D721Med (cell line): ENCODE results near the gene POLR3B.

ENCODE experiments used
- DNase-seq: peaks from one replicate; pipeline ENCODE4 v3.0.0; 2011; ENCODE audit warnings: low spot score; ENCODE audit not compliant: insufficient read length
- FAIRE-seq: peaks from 2 replicates; lab custom pipeline; 2011; peaks lifted over from hg19 to GRCh38; lab: Jason Lieb, UNC
- CTCF ChIP-seq: IDR thresholded peaks from 2 replicates; pipeline ENCODE4 v1.5.1; 2012; ENCODE audit warnings: mild to moderate bottlenecking, control low read depth; ENCODE audit not compliant: insufficient read depth; ENCODE audit errors: missing control alignments

POLR3B gene

GRCh38 chr12:106344131-106344530 lies 13.4 kb upstream of the POLR3B start:
- FAIRE-seq, result no peak
- no peak for DNase-seq
- TF ChIP-seq CTCF, result no peak

- TF ChIP-seq CTCF, result peak; percentile 39
- DNase-seq (no peak), FAIRE-seq (no peak)
Observed at GRCh38 chr12:106345746-106346145, 11.8 kb upstream of the POLR3B start.

GRCh38 chr12:106348411-106348810 lies 9.1 kb upstream of the POLR3B start:
- no peak for DNase-seq
- no peak for TF ChIP-seq CTCF
- FAIRE-seq, result no peak

GRCh38 chr12:106353175-106353574 lies 4.4 kb upstream of the POLR3B start:
- DNase-seq (no peak), FAIRE-seq (no peak)
- TF ChIP-seq CTCF, result no peak

- no peak for TF ChIP-seq CTCF
- FAIRE-seq (no peak), DNase-seq (no peak)
Observed at GRCh38 chr12:106358396-106359241, 1.1 kb downstream of the POLR3B start.

- DNase-seq (no peak), FAIRE-seq (no peak)
- TF ChIP-seq CTCF, result no peak
Observed at GRCh38 chr12:106359646-106360399, 2.3 kb downstream of the POLR3B start.

- FAIRE-seq, result no peak
Observed at GRCh38 chr12:106360400-106360994, 2.9 kb downstream of the POLR3B start.

More at GRCh38 chr12:106360400-106360994, 2.9 kb downstream of the POLR3B start:
- no peak for TF ChIP-seq CTCF
- no peak for DNase-seq
